ENCODE results near the gene GALNT10. TPM values are rescaled to one million over a fixed set of nuclear protein-coding genes. Genes with fewer than 3 reads are reported as not detected.

GALNT10 gene
- total RNA-seq, 1 experiment from 2014 or later = 22.9 TPM

GRCh38 chr5:154403776-154404387 lies 213.3 kb downstream of the GALNT10 start:
- POLR2A ChIA-PET = no interaction called here
- no peaks in the 10 kb centered on the region for H3K36me3 Mint-ChIP-seq
- ATAC-seq (no peak), DNase-seq (ENCODE audit: low spot score) (no peak)
- CTCF ChIA-PET = interaction anchor here (1.2 to 3.8 kb wide), 10 partner anchors 8 to 366 kb away, joined by 3 to 72 read pairs (median 6); partner anchors contain the start of genes FAM114A2, GALNT10 and MFAP3
- H3K4me1 Mint-ChIP-seq = peaks cover 13% of the 10 kb centered on the region
- H3K27ac Mint-ChIP-seq = no peak overlapping the region
- no peaks in the 10 kb centered on the region for H3K9me3 Mint-ChIP-seq
- no peaks in the 10 kb centered on the region; the same call in 1 of the 2 replicates for H3K27me3 Mint-ChIP-seq (ENCODE audit: low read depth)
- H3K4me3 Mint-ChIP-seq = no peak overlapping the region
- TF ChIP-seq SOX15 (CRISPR knock-in tag; IDR thresholded peaks at IDR 0.05) (no peak), JAZF1 (CRISPR knock-in tag; IDR thresholded peaks at IDR 0.05) (no peak), OVOL2 (CRISPR knock-in tag; IDR thresholded peaks at IDR 0.05; ENCODE audit: borderline replicate concordance) (no peak), CBFB (CRISPR knock-in tag; IDR thresholded peaks at IDR 0.05; ENCODE audit: low read depth) (no peak), ZNF425 (CRISPR knock-in tag; conservative IDR thresholded peaks at IDR 0.05) (no peak), SMAD4 (CRISPR knock-in tag; IDR thresholded peaks at IDR 0.05) (no peak), ZNF416 (CRISPR knock-in tag; IDR thresholded peaks at IDR 0.05) (no peak), ZNF219 (CRISPR knock-in tag; IDR thresholded peaks at IDR 0.05; ENCODE audit: borderline replicate concordance) (no peak), SMAD3 (CRISPR knock-in tag; IDR thresholded peaks at IDR 0.05; ENCODE audit: borderline replicate concordance) (no peak), TEAD1 (CRISPR knock-in tag; IDR thresholded peaks at IDR 0.05) (no peak), MLX (CRISPR knock-in tag; IDR thresholded peaks at IDR 0.05) (no peak), NR2C2 (CRISPR knock-in tag; IDR thresholded peaks at IDR 0.05) (no peak), ZMAT4 (CRISPR knock-in tag; IDR thresholded peaks at IDR 0.05) (no peak), JUN (CRISPR knock-in tag; IDR thresholded peaks at IDR 0.05) (no peak), ATF3 (CRISPR knock-in tag; conservative IDR thresholded peaks at IDR 0.05) (no peak), USF1 (CRISPR knock-in tag; IDR thresholded peaks at IDR 0.05) (no peak), MXD4 (CRISPR knock-in tag; IDR thresholded peaks at IDR 0.05; ENCODE audit: borderline replicate concordance) (no peak), ESRRA (CRISPR knock-in tag; IDR thresholded peaks at IDR 0.05; ENCODE audit: borderline replicate concordance) (no peak), GRHL2 (CRISPR knock-in tag; IDR thresholded peaks at IDR 0.05; ENCODE audit: insufficient replicate concordance, severe bottlenecking) (no peak), IRF1 (CRISPR knock-in tag; IDR thresholded peaks at IDR 0.05) (no peak)

Measured in WTC11 (cell line).